ENCODE results near the gene GANAB. TPM values are rescaled to one million over a fixed set of nuclear protein-coding genes. Genes with fewer than 3 reads are reported as not detected.
A peak's percentile ranks its signal among the peaks of the same experiment; 100 is the strongest.

GANAB gene
- total and polyA plus RNA-seq, 2 of the 13 experiments (the other 11 are each of a cell fraction or from before 2014, with no cell fraction given), result 99.5 to 234 TPM

DNA sequence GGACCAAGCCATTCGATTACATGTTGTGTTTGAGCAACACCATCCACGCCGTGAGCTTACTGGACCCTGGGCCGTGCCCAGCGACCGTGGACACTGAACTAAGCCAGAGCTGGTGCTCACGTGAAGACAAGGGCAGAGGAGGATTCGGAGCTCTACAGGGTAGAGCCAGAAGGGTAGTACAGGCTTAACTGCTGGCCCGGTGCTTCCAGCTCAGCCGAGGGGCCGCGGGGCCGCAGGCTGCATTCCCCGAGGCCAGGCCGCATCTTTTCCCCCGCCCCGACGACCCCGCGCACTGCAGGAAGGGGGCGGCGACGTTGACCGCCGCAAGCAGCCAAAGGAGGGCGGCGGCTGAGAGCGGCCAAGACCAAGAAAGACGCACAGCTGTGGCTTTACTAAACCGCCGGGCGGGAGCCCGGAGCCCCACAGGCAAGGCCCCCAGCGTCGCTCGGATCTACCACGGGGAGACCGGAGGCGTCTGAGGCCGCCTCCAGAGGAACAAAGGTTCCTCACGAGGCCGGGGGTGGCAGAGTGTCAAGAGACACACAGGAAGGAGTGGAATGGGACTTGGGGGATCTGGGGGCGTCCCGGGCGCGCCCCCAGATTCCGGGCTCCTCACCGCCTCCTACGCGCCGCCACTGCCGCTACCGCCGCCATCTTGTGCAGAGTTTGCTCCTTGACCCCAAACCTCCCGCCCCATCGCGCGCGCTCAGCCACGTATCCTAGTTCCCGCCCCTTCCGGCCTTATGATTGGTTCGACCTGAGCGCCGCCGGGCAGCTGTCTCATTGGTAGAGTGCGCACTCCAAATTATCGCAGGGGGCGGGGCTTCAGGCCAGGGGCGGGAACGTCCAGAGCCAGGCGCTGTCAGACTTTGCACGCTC is at the start of gene GANAB (continued):
- TF ChIP-seq, protein P1, sequence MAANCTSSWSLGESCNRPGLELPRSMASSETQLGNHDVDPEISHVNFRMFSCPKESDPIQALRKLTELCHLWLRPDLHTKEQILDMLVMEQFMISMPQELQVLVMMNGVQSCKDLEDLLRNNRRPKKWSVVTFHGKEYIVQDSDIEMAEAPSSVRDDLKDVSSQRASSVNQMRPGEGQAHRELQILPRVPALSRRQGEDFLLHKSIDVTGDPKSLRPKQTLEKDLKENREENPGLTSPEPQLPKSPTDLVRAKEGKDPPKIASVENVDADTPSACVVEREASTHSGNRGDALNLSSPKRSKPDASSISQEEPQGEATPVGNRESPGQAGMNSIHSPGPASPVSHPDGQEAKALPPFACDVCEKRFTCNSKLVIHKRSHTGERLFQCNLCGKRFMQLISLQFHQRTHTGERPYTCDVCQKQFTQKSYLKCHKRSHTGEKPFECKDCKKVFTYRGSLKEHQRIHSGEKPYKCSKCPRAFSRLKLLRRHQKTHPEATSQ (CRISPR knock-in tag; IDR thresholded peaks at IDR 0.05; ENCODE audit: borderline replicate concordance), result no peak; the same call in 1 of the 2 replicates
- no peak for TF ChIP-seq ZNF546 (CRISPR knock-in tag; conservative IDR thresholded peaks at IDR 0.05)
- no peak; a peak in 1 of 4 replicates for TF ChIP-seq EP300 (IDR thresholded peaks at IDR 0.05; ENCODE audit: low read depth in 2 of 2, low read length in 2 of 2)
- TF ChIP-seq EP300 (CRISPR knock-in tag; IDR thresholded peaks at IDR 0.05; ENCODE audit: borderline replicate concordance), result no peak
- no peak for TF ChIP-seq STAG1 (CRISPR knock-in tag; IDR thresholded peaks at IDR 0.05)
- no peak for TF ChIP-seq PHB2 (IDR thresholded peaks at IDR 0.05; ENCODE audit: partially characterized antibody)
- TF ChIP-seq, protein P2, sequence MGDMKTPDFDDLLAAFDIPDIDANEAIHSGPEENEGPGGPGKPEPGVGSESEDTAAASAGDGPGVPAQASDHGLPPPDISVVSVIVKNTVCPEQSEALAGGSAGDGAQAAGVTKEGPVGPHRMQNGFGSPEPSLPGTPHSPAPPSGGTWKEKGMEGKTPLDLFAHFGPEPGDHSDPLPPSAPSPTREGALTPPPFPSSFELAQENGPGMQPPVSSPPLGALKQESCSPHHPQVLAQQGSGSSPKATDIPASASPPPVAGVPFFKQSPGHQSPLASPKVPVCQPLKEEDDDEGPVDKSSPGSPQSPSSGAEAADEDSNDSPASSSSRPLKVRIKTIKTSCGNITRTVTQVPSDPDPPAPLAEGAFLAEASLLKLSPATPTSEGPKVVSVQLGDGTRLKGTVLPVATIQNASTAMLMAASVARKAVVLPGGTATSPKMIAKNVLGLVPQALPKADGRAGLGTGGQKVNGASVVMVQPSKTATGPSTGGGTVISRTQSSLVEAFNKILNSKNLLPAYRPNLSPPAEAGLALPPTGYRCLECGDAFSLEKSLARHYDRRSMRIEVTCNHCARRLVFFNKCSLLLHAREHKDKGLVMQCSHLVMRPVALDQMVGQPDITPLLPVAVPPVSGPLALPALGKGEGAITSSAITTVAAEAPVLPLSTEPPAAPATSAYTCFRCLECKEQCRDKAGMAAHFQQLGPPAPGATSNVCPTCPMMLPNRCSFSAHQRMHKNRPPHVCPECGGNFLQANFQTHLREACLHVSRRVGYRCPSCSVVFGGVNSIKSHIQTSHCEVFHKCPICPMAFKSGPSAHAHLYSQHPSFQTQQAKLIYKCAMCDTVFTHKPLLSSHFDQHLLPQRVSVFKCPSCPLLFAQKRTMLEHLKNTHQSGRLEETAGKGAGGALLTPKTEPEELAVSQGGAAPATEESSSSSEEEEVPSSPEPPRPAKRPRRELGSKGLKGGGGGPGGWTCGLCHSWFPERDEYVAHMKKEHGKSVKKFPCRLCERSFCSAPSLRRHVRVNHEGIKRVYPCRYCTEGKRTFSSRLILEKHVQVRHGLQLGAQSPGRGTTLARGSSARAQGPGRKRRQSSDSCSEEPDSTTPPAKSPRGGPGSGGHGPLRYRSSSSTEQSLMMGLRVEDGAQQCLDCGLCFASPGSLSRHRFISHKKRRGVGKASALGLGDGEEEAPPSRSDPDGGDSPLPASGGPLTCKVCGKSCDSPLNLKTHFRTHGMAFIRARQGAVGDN (CRISPR knock-in tag; IDR thresholded peaks at IDR 0.05), result peak; percentile 76
- TF ChIP-seq NFE2L2 (IDR thresholded peaks at IDR 0.05; ENCODE audit: low read length), result no peak
- TF ChIP-seq, protein P3, sequence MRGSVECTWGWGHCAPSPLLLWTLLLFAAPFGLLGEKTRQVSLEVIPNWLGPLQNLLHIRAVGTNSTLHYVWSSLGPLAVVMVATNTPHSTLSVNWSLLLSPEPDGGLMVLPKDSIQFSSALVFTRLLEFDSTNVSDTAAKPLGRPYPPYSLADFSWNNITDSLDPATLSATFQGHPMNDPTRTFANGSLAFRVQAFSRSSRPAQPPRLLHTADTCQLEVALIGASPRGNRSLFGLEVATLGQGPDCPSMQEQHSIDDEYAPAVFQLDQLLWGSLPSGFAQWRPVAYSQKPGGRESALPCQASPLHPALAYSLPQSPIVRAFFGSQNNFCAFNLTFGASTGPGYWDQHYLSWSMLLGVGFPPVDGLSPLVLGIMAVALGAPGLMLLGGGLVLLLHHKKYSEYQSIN (CRISPR knock-in tag; IDR thresholded peaks at IDR 0.05; ENCODE audit: borderline replicate concordance), result no peak
- no peak for TF ChIP-seq TP53 (CRISPR knock-in tag; conservative IDR thresholded peaks at IDR 0.05)
- TF ChIP-seq, protein P4, sequence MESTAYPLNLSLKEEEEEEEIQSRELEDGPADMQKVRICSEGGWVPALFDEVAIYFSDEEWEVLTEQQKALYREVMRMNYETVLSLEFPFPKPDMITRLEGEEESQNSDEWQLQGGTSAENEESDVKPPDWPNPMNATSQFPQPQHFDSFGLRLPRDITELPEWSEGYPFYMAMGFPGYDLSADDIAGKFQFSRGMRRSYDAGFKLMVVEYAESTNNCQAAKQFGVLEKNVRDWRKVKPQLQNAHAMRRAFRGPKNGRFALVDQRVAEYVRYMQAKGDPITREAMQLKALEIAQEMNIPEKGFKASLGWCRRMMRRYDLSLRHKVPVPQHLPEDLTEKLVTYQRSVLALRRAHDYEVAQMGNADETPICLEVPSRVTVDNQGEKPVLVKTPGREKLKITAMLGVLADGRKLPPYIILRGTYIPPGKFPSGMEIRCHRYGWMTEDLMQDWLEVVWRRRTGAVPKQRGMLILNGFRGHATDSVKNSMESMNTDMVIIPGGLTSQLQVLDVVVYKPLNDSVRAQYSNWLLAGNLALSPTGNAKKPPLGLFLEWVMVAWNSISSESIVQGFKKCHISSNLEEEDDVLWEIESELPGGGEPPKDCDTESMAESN (CRISPR knock-in tag; conservative IDR thresholded peaks at IDR 0.05), result no peak; the same call in 1 of the 2 replicates
- TF ChIP-seq PTBP1 (IDR thresholded peaks at IDR 0.05; ENCODE audit: low read depth, low read length, poor library complexity, severe bottlenecking), result no peak
- no peak for TF ChIP-seq MTF2 (CRISPR knock-in tag; IDR thresholded peaks at IDR 0.05; ENCODE audit: borderline replicate concordance)
- TF ChIP-seq ZNF619 (CRISPR knock-in tag; IDR thresholded peaks at IDR 0.05), result no peak
- TF ChIP-seq, protein P5, sequence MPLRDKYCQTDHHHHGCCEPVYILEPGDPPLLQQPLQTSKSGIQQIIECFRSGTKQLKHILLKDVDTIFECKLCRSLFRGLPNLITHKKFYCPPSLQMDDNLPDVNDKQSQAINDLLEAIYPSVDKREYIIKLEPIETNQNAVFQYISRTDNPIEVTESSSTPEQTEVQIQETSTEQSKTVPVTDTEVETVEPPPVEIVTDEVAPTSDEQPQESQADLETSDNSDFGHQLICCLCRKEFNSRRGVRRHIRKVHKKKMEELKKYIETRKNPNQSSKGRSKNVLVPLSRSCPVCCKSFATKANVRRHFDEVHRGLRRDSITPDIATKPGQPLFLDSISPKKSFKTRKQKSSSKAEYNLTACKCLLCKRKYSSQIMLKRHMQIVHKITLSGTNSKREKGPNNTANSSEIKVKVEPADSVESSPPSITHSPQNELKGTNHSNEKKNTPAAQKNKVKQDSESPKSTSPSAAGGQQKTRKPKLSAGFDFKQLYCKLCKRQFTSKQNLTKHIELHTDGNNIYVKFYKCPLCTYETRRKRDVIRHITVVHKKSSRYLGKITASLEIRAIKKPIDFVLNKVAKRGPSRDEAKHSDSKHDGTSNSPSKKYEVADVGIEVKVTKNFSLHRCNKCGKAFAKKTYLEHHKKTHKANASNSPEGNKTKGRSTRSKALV (CRISPR knock-in tag; IDR thresholded peaks at IDR 0.05), result no peak
- TF ChIP-seq HNF4G (IDR thresholded peaks at IDR 0.05; ENCODE audit: borderline replicate concordance, low read depth, low read length), result peak; percentile 57; the same call in 1 of the 2 replicates
- TF ChIP-seq HNF4G (CRISPR knock-in tag; IDR thresholded peaks at IDR 0.05; ENCODE audit: borderline replicate concordance, low read depth), result peak; percentile 25; the same call in 1 of the 2 replicates
